Smooth muscle cell (in vitro differentiated cells): ENCODE data around the gene TAF6. TPM values are rescaled to one million over a fixed set of nuclear protein-coding genes. Genes with fewer than 3 reads are reported as not detected.

Source experiments
- DNase-seq: peaks from one replicate; lab custom pipeline; 2025; ENCODE audit not compliant: unreplicated experiment; lab: John Stamatoyannopoulos, UW
- H2AFZ ChIP-seq: fragments of 200-600 bp; sonication (generic); 2 replicates; pipeline ENCODE4 v1.6.0; 2016; ENCODE audit warnings: antibody characterized with exemption, low read depth, mild to moderate bottlenecking
- H3F3A ChIP-seq: fragments of 200-600 bp; sonication (generic); 2 replicates; pipeline ENCODE4 v1.6.0; 2017; ENCODE audit warnings: antibody characterized with exemption, low read depth
- H3K27ac ChIP-seq: fragments of 200-600 bp; sonication (generic); 2 replicates; pipeline ENCODE4 v1.5.1; 2016; ENCODE audit warnings: low read depth, mild to moderate bottlenecking
- H3K27me3 ChIP-seq: fragments of 200-600 bp; sonication (generic); 2 replicates; pipeline ENCODE4 v1.6.1; 2016; ENCODE audit warnings: low read depth, mild to moderate bottlenecking
- H3K36me3 ChIP-seq: fragments of 200-600 bp; sonication (generic); 2 replicates; pipeline ENCODE4 v1.5.1; 2016; ENCODE audit warnings: low read depth
- H3K4me1 ChIP-seq: fragments of 200-600 bp; sonication (generic); 2 replicates; pipeline ENCODE4 v1.5.1; 2016; ENCODE audit warnings: low read depth
- H3K4me2 ChIP-seq: fragments of 200-600 bp; sonication (generic); 2 replicates; pipeline ENCODE4 v1.6.0; 2016; ENCODE audit warnings: mild to moderate bottlenecking
- H3K4me3 ChIP-seq: fragments of 200-600 bp; sonication (generic); 2 replicates; pipeline ENCODE4 v1.5.1; 2016; ENCODE audit warnings: mild to moderate bottlenecking
- H3K79me2 ChIP-seq: fragments of 200-600 bp; sonication (generic); 2 replicates; pipeline ENCODE4 v1.6.0; 2016; ENCODE audit warnings: low read depth, mild to moderate bottlenecking
- H3K9ac ChIP-seq: fragments of 200-600 bp; sonication (generic); 2 replicates; pipeline ENCODE4 v1.6.0; 2016; ENCODE audit warnings: low read depth
- H3K9me3 ChIP-seq: fragments of 200-600 bp; sonication (generic); replicated peaks from 2 replicates; pipeline ENCODE4 v1.5.1; 2016; ENCODE audit warnings: low read depth
- H4K20me1 ChIP-seq: fragments of 200-600 bp; sonication (generic); 2 replicates; pipeline ENCODE4 v1.6.0; 2016; ENCODE audit warnings: low read depth
- CTCF ChIP-seq: fragments of 200-600 bp; sonication (generic); IDR thresholded peaks from 2 replicates; pipeline ENCODE4 v1.5.1; 2017; ENCODE audit warnings: borderline replicate concordance, mild to moderate bottlenecking, antibody characterized with exemption; ENCODE audit not compliant: insufficient read depth, poor library complexity, severe bottlenecking
- WGBS: methylation state at CpG from one replicate; pipeline ENCODE4 v1.1.7; 2016; ENCODE audit warnings: low lambda C conversion rate; 5-methylcytosine and 5-hydroxymethylcytosine counted together
- polyA plus RNA-seq: library from polyadenylated mRNA; unstranded; fragments of >200 nt; fragmentation: Nextera tagmentation; extraction: Ambion mirVana; gene quantifications from 2 replicates; pipeline ENCODE4 v1.2.1, GENCODE V29; 2016
- total RNA-seq: library from RNA; depleted of rRNA; stranded (reverse); fragments of >200 nt; gene quantifications from 2 replicates; pipeline ENCODE4 v1.2.3, GENCODE V29; 2014

Gene TAF6
- total and polyA plus RNA-seq, 2 experiments from 2014 or later: 26.6 to 78.0 TPM

DNA sequence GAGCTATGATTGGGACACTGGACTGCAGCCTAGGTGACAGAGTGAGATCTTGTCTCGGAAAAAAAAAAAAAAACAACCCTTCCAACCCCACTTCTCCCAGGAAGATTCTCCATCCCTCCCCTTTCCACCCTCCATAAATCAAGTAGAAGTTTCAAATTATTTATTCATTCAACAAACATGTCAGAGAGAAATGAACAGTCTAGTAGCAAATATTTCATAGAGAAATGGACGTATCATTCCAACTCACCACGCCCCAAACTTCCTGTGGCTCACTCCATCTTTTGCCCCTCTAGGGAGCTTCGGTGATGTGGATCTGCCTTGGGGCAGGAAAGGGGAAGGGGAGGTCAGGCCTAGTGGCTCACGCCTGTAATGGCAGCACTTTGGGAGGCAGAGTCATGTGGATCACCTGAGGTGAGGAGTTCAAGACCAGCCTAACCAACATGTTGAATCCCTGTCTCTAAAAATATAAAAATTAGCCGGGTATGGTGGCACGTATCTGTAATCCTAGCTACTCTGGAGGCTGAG lies 40.0 kb upstream of the TAF6 start:
- H3K9me3 ChIP-seq: no peaks in the 10 kb centered on the region
- peaks cover 9% of the 10 kb centered on the region for H3K4me1 ChIP-seq
- peak overlapping the region; percentile 99 for H3K4me2 ChIP-seq
- no peak overlapping the region for H3K9ac ChIP-seq
- H3K4me3 ChIP-seq: peak overlapping the region; percentile 100
- no peaks in the 10 kb centered on the region for H3K79me2 ChIP-seq
- TF ChIP-seq CTCF: no peak
- DNase-seq: no peak
- peak overlapping the region; percentile 52 for H2AFZ ChIP-seq
- H4K20me1 ChIP-seq: peaks cover 27% of the 10 kb centered on the region
- H3F3A ChIP-seq: peaks cover 10% of the 10 kb centered on the region
- peak overlapping the region; percentile 7 for H3K27ac ChIP-seq
- 87% methylated on average over 7 of the region's 7 CpGs for WGBS
- no peaks in the 10 kb centered on the region for H3K36me3 ChIP-seq
- no peaks in the 10 kb centered on the region for H3K27me3 ChIP-seq

GRCh38 chr7:100158229-100159098 lies 39.3 kb upstream of the TAF6 start, which contains the start of gene TRAPPC14:
TSS of gene TRAPPC14 (minus strand) at chr7:100158723. CDS start at chr7:100158499, 224 bp downstream.
- H3K9ac ChIP-seq: peak within 1 kb of the TSS; percentile 86

DNA sequence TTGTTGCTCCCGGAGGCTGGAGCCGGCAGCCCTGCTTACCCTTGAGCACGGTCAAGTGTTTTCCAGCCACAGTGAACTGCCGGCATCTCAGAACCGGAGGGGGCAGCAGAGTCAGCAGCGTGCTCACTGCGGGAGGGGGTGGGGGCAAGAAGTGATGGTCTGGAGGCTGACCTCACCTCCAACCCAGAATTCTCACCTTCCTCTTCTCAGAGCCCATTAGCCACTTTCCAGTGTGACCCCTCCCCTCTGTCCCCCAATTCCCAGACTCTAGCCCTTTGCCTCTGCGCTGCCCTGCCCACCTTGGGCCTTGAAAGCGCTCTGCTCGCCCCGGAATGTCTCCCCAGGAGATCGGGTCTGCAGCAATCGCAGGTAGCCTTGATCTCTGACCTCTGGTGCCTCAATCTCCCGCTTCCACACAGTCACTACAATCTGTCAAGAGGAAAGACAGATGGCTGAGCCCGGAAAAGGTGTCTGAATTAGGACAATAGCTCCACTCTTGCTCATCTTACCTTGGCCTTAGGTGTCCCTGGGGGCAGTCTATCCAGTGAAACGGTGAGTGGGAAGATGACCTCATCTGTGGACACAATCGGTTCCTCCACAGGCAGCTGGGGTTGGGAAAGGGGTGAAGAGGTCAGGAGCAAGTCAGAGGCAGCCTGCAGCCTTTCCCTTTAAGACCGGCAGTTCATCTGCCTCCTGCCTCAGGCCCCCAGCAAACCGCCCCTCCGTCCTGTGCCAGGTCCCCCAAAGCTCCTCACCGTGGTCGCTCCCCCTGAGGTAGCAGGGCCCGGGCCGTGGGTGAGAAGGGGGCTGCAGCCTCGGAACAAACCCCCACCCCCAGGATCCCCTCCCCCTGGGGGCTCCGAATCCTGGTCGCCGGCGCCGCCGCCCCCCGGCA lies 38.4 kb upstream of the TAF6 start:
- Histone ChIP-seq H4K20me1 (peaks cover 27% of the 10 kb centered on the region), H3K79me2 (no peaks in the 10 kb centered on the region), H3K9me3 (no peaks in the 10 kb centered on the region), H3K4me3 (peak overlapping the region; percentile 100), H3F3A (peaks cover 10% of the 10 kb centered on the region), H2AFZ (no peak overlapping the region), H3K4me1 (peaks cover 9% of the 10 kb centered on the region), H3K9ac (peak overlapping the region; percentile 86), H3K27me3 (no peaks in the 10 kb centered on the region), H3K36me3 (no peaks in the 10 kb centered on the region), H3K4me2 (peak overlapping the region; percentile 99), H3K27ac (peak overlapping the region; percentile 50)
- WGBS: 30% methylated on average over 19 of the region's 32 CpGs
- no peak for DNase-seq
- TF ChIP-seq CTCF: no peak

More at GRCh38 chr7:100158229-100159098, 39.3 kb upstream of the TAF6 start, which contains the start of gene TRAPPC14:
- Histone ChIP-seq H3K79me2 (no peaks in the 10 kb centered on the region), H3K36me3 (no peaks in the 10 kb centered on the region), H3K4me3 (peak within 1 kb of the TSS; percentile 100), H4K20me1 (peaks cover 27% of the 10 kb centered on the region), H3F3A (peaks cover 10% of the 10 kb centered on the region), H3K27me3 (no peaks in the 10 kb centered on the region), H2AFZ (peak within 1 kb of the TSS; percentile 83), H3K27ac (peak within 1 kb of the TSS; percentile 50), H3K4me1 (peaks cover 9% of the 10 kb centered on the region), H3K4me2 (peak within 1 kb of the TSS; percentile 99), H3K9me3 (no peaks in the 10 kb centered on the region)
- 11% methylated on average over 31 of the region's 87 CpGs for WGBS
- no peak for TF ChIP-seq CTCF
- peak; percentile 82 for DNase-seq
